ENCODE measurements around the gene RGP1.
A peak's percentile ranks its signal among the peaks of the same experiment; 100 is the strongest.

Gene RGP1

GRCh38 chr9:35743880-35744518, 5.1 kb upstream of the RGP1 start:
- DNase-seq (ENCODE audit: low spot score): no peak

- no peak for DNase-seq (ENCODE audit: low spot score)
Observed at GRCh38 chr9:35745569-35745968, 3.5 kb upstream of the RGP1 start.

- no peak for DNase-seq (ENCODE audit: low spot score)
Observed at GRCh38 chr9:35746583-35746982, 2.5 kb upstream of the RGP1 start.

- no peak for DNase-seq (ENCODE audit: low spot score)
Observed at GRCh38 chr9:35748242-35748857, 737 bp upstream of the RGP1 start.

GRCh38 chr9:35749515-35750255, 598 bp downstream of the RGP1 start:
- no peak for DNase-seq (ENCODE audit: low spot score)

GRCh38 chr9:35750256-35750531, 1.1 kb downstream of the RGP1 start:
- DNase-seq (ENCODE audit: low spot score): no peak

GRCh38 chr9:35753466-35753865, 4.4 kb downstream of the RGP1 start:
- DNase-seq (ENCODE audit: low spot score): no peak

- DNase-seq (ENCODE audit: low spot score): no peak
Observed at GRCh38 chr9:35754264-35754663, 5.2 kb downstream of the RGP1 start, which contains the start of gene MSMP. MSMP (minus strand) TSS chr9:35754276; CDS start chr9:35754129, 147 bp downstream.

GRCh38 chr9:35755071-35755470, 6.0 kb downstream of the RGP1 start:
- DNase-seq (ENCODE audit: low spot score): no peak

- DNase-seq (ENCODE audit: low spot score): peak; percentile 74
Observed at GRCh38 chr9:35756275-35757225, 7.5 kb downstream of the RGP1 start.

- peak; percentile 54 for DNase-seq (ENCODE audit: low spot score)
Observed at GRCh38 chr9:35757226-35757891, 8.3 kb downstream of the RGP1 start.

GRCh38 chr9:35757892-35758275, 8.8 kb downstream of the RGP1 start:
- DNase-seq (ENCODE audit: low spot score): no peak

- no peak for DNase-seq (ENCODE audit: low spot score)
Observed at GRCh38 chr9:35758475-35759050, 9.5 kb downstream of the RGP1 start.

- no peak for DNase-seq (ENCODE audit: low spot score)
Observed at GRCh38 chr9:35759795-35760194, 10.7 kb downstream of the RGP1 start.

- no peak for DNase-seq (ENCODE audit: low spot score)
Observed at GRCh38 chr9:35760651-35761050, 11.6 kb downstream of the RGP1 start.

GRCh38 chr9:35763181-35763580, 14.1 kb downstream of the RGP1 start:
- DNase-seq (ENCODE audit: low spot score): no peak

- DNase-seq (ENCODE audit: low spot score): no peak
Observed at GRCh38 chr9:35763803-35764202, 14.7 kb downstream of the RGP1 start.

- no peak for DNase-seq (ENCODE audit: low spot score)
Observed at GRCh38 chr9:35766997-35767396, 17.9 kb downstream of the RGP1 start.

GRCh38 chr9:35767458-35767857, 18.4 kb downstream of the RGP1 start:
- DNase-seq (ENCODE audit: low spot score): no peak

GRCh38 chr9:35769763-35770162, 20.7 kb downstream of the RGP1 start:
- no peak for DNase-seq (ENCODE audit: low spot score)

- no peak for DNase-seq (ENCODE audit: low spot score)
Observed at GRCh38 chr9:35771075-35771433, 22.0 kb downstream of the RGP1 start.

GRCh38 chr9:35771534-35771933, 22.4 kb downstream of the RGP1 start:
- DNase-seq (ENCODE audit: low spot score): no peak
